GM08714 (cell line): ENCODE measurements around the gene MAP7D1.

Experiments used
- H3K4me3 ChIP-seq: fragments of 200-500 bp; sonication (Bioruptor generic); 2 replicates; pipeline ENCODE4 v1.5.1; 2014; ENCODE audit warnings: mild to moderate bottlenecking, low read length, inconsistent platforms
- ZNF274 ChIP-seq: IDR thresholded peaks from 2 replicates; pipeline ENCODE4 v1.6.1; 2012; ENCODE audit warnings: mild to moderate bottlenecking, low read depth, low read length

MAP7D1 gene

DNA sequence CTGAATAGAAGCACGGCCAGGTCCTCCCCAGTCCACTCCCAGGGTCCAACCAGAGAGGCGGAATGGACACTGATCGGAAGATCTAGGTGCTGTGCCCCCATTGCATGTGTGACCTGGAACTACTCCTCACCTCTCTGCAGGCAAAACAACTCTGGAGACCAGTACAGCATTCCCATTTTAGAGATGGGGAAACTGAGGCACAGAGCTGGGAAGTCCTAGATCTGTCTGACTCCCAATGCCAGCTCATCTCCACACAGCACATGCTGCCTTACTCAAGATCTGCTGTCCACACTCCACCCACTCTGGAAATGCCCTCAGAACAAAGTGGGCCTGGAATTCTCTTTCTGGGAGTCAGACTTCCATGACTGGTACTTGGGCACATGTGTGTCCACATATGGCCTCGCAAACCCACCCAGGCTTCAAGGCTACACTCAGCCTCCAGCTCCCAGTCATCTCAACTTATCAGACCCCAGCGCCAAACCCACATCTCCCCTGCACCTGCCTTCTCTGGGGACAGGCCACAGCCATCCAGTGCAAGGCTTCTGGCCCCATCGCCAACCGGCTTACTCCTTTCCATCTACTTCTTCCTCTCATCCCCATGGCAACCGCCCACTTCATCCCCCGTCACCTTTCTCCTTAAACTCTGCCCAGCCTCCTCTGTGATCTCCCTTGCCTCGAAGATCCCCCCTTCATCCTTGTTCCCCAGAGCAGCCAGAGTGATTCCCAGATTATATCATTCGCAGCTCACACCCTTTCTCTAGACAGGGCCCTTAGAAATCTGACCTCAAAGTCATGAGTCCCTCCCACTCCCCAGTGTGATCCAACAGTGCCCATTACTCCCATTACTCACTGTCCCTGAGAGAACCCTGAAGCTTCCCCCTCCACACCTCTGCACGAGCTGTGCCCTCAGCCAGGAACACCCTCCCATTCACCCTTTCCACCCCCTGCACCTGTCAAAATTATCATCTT is 33.6 kb upstream of the MAP7D1 start:
- no peak for TF ChIP-seq ZNF274
- no peak overlapping the region for H3K4me3 ChIP-seq

- no peak for TF ChIP-seq ZNF274
- H3K4me3 ChIP-seq, result no peak overlapping the region
Measured at GRCh38 chr1:36123356-36123755, 32.6 kb upstream of the MAP7D1 start.

DNA sequence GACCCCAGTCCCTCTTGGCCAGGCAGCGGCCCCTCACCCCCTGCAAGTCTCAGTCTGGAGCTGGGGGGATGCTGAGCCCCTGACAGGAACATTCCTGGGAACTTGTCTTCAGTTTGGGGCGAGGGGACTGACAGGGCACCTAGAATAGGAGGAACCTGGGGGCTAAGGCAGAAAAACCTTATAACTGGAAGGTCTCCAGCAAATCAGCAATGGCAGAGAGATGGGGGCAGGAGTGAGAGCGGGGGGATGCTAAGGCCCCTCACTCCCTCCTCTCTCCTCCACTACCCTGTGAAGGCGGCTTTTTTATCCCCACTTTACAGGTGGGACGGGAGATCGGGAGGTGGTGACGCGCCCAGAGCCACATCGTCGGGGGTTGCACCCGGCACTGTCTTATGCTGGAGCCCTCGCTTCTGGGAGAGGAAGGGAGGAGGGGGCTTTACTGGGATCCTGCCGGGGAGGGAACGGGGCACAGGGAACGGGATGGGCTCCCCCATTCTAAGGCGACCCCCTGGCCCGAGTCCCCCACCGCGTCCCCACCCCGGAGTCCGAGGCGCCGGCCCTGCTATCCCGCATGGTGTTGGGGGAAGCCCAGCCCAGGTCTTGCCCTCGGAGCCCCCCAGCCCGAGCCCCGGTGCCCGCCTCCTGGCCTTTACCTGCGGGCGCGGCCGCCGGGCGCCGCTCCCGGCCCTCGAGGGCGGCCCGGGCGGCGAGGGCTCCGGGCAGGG is 31.4 kb upstream of the MAP7D1 start:
- TF ChIP-seq ZNF274, result no peak
- no peak overlapping the region for H3K4me3 ChIP-seq

GRCh38 chr1:36125129-36125991 is 30.6 kb upstream of the MAP7D1 start, which contains the start of gene COL8A2:
Gene COL8A2 (minus strand): TSS chr1:36125222. CDS start chr1:36100242, 24,980 bp downstream.
- no peak for TF ChIP-seq ZNF274
- H3K4me3 ChIP-seq, result no peak within 1 kb of the TSS

DNA sequence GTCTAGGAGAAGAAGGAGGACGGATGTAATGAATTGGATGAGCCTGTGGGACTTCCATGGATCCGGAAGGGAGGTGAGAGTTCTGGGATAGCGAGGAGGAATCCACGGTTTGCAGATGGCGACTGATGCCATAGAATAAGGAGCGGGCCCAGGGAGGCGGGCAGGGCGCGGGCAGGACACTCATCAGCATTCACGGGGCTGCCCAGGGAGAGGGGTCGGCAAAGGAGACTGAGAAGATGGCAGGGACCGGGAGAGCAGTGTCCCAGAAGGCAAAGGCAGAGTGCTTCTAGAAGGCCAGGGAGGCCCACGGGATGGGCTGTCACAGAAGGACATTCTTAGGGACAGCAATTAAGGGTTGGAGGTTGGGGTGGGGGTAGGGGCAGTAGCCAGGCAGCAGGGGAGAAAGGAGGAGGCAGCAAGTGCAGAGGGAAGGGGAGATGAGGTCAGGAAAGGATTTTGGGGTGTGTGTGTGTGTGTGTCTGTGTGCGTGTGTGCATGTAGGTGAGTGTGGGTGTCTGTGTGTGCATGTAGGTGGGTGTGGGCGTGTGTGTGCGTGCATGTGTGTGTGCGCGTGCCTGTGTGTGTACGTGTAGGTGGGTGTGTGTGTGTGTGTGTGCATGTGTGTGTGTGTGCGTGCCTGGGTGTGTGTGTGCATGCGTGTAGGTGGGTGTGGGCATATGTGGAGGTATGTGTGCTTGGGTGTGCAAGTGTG is 29.8 kb upstream of the MAP7D1 start:
- TF ChIP-seq ZNF274, result no peak
- no peak overlapping the region for H3K4me3 ChIP-seq

DNA sequence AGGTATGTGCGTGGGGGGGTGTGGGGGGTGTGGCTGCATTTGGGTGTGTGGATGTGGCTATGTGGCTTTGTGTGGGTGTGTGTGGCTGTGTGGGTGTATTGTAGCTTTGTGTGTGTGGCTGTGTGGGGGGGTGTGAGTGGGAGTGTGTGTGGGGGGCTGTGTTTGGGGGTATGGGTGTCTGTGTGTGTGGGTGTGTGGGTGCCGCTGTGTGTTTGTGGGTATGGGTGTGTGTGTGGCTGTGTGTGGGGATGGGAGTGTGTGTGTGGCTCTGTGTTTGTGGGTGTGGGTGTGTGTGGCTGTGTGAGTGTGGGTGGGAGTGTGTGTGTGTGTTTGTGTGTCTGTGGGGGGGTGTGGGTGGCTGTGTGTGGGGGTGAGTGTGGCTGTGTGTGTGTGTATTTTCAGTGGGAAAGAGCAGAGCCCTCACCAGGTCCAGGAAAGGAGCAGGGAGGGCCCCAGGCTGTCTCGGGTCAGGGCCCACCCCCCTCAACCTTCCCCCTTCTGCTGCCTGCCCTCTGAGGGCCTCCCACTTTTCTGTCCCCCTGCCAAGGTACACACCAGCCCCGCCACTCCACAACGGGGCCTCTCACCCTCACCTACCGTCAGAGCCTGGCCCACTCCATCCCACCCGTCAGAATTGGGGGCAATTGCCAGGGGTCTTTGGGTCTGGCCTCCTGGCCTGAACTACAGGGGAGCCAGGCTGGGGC is 29.0 kb upstream of the MAP7D1 start:
- no peak for TF ChIP-seq ZNF274
- no peak overlapping the region for H3K4me3 ChIP-seq

- H3K4me3 ChIP-seq, result no peak overlapping the region
- TF ChIP-seq ZNF274, result no peak
Measured at GRCh38 chr1:36128126-36128904, 27.6 kb upstream of the MAP7D1 start.

GRCh38 chr1:36128905-36129206 is 27.1 kb upstream of the MAP7D1 start:
- no peak for TF ChIP-seq ZNF274
- no peak overlapping the region for H3K4me3 ChIP-seq

- no peak for TF ChIP-seq ZNF274
- no peak overlapping the region for H3K4me3 ChIP-seq
Measured at GRCh38 chr1:36132029-36132428, 23.9 kb upstream of the MAP7D1 start.

- no peak for TF ChIP-seq ZNF274
Measured at GRCh38 chr1:36133484-36133883, 22.5 kb upstream of the MAP7D1 start.

DNA sequence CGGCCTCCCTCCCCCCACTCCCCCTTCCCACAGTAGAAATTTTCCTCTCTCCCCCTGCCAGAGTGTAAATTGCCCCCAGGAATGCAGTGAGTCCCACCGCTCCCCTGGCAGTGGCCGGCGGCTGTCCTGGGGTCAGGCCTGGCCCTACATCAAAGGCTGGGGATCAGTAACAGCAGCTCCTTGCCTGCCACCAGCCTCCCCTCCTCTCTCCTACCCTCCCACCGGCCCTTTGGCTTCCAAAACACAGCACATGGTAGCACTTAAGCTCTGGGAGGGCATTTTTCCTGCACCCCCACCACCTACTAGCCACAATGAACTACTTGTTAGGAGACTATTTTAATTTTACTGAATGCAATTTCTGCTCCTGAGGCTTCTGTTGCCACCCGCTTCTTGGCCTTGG is 21.9 kb upstream of the MAP7D1 start:
- no peak for TF ChIP-seq ZNF274
- H3K4me3 ChIP-seq, result no peak overlapping the region

More at GRCh38 chr1:36133484-36133883, 22.5 kb upstream of the MAP7D1 start:
- H3K4me3 ChIP-seq, result no peak overlapping the region

DNA sequence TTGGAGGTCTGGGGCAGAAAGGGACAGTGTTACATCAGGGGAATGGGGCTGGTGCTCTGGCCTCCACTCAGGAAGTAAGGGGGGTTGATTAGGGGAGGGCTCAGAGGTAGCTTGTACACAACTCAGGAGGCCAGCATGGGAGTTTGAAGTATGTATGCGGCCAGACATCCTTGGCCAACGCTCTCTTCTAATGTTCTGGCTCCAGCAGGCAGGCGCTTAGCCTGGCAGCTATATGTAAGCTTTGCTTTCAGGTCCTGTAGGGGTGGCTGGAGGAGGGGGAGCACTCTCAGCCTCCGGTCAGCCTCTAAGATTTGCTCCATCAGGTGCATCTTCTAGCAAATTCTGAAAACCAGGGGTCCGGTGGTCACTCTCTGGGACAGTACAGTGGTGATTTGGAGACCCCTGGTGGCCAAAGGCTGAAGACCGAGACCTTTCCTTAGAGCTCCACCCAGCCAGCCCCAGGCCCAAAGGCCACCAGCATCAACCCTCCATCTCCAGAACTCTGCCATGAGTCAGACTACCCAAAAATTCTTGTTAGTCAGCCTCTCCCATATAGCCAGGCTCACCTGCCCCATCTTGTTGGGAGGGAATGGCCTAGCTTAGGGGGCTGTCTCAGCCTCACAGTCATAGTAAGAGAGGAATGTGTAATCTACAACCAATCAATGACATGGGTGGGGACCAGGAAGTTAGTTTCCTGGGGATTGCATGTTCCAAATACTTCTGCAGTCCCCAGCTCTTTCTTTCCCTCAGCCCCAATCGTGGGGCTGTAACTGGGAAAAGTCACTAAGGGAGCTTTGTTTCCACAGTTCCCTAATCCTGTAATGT is 21.2 kb upstream of the MAP7D1 start:
- H3K4me3 ChIP-seq, result no peak overlapping the region
- TF ChIP-seq ZNF274, result no peak

- no peak for TF ChIP-seq ZNF274
- no peak overlapping the region for H3K4me3 ChIP-seq
Measured at GRCh38 chr1:36135330-36135667, 20.7 kb upstream of the MAP7D1 start.
